Naive B cell (primary cell): ENCODE results near the gene THY1. TPM values are rescaled to one million over a fixed set of nuclear protein-coding genes. Genes with fewer than 3 reads are reported as not detected.
A peak's percentile ranks its signal among the peaks of the same experiment; 100 is the strongest.

ENCODE experiments used
- ATAC-seq, 2 donors: fragments of 150-1000 bp; cut with Tn5 transposase; 2 replicates each; pipeline ENCODE4 v1.10.0; 2021; ENCODE audit warnings: low read depth in 2 of 2, mild to moderate bottlenecking in 2 of 2, moderate library complexity in 2 of 2
- DNase-seq: peaks from one replicate; pipeline ENCODE4 v3.0.0; 2022
- H3K27ac Mint-ChIP-seq, 6 donors: one replicate each; pipeline ENCODE4 v1.8.0; 2020 to 2022; ENCODE audit warnings: mild to moderate bottlenecking in 6 of 6, mixed read lengths in 6 of 6, moderate library complexity in 5 of 6, inconsistent platforms in 2 of 6
- H3K27me3 Mint-ChIP-seq, 3 donors: one replicate each; pipeline ENCODE4 v1.8.0; 2021 to 2022; ENCODE audit warnings: mixed read lengths in 3 of 3, mild to moderate bottlenecking in 1 of 3
- H3K36me3 Mint-ChIP-seq, 2 donors: one replicate each; pipeline ENCODE4 v1.8.0; 2020 to 2022; ENCODE audit warnings: mixed read lengths in 2 of 2, inconsistent platforms in 1 of 2, mild to moderate bottlenecking in 1 of 2
- H3K4me1 Mint-ChIP-seq, 3 donors: one replicate each; pipeline ENCODE4 v1.8.0; 2020 to 2022; ENCODE audit warnings: mixed read lengths in 3 of 3, inconsistent platforms in 1 of 3, mild to moderate bottlenecking in 1 of 3, moderate library complexity in 1 of 3
- H3K4me3 Mint-ChIP-seq, 8 donors: one replicate each; pipeline ENCODE4 v1.8.0; 2020 to 2022; ENCODE audit warnings: mild to moderate bottlenecking in 8 of 8, mixed read lengths in 8 of 8, moderate library complexity in 8 of 8, inconsistent platforms in 2 of 8
- H3K9me3 Mint-ChIP-seq, 7 donors: one replicate each; pipeline ENCODE4 v1.8.0; 2020 to 2022; ENCODE audit warnings: mixed read lengths in 7 of 7, mild to moderate bottlenecking in 5 of 7, inconsistent platforms in 2 of 7, moderate library complexity in 1 of 7
- polyA plus RNA-seq, 6 donors: library from polyadenylated mRNA; unstranded; fragments of 300-500 nt; fragmentation: Illumina TruSeq; gene quantifications; one replicate each; pipeline ENCODE4 v1.2.3, GENCODE V29; 2021; ENCODE audit warnings: low read depth in 6 of 6

THY1 gene
- polyA plus RNA-seq, 6 donors from 2014 or later, result not detected

- no peak overlapping the region for H3K27ac Mint-ChIP-seq
- no peak overlapping the region for H3K4me3 Mint-ChIP-seq
- DNase-seq (no peak), ATAC-seq (no peak)
- peaks cover 0 to 2% (median 0%) of the 10 kb centered on the region in 3 donors for H3K4me1 Mint-ChIP-seq
- H3K36me3 Mint-ChIP-seq, result peaks cover 0 to 8% of the 10 kb centered on the region in 2 donors
- H3K27me3 Mint-ChIP-seq, result peaks cover 4 to 21% (median 19%) of the 10 kb centered on the region in 3 donors
- peaks cover 0 to 17% (median 12%) of the 10 kb centered on the region in 7 donors for H3K9me3 Mint-ChIP-seq
These were observed 13.1 kb upstream of the THY1 start for GRCh38 chr11:119436093-119436492.

DNA sequence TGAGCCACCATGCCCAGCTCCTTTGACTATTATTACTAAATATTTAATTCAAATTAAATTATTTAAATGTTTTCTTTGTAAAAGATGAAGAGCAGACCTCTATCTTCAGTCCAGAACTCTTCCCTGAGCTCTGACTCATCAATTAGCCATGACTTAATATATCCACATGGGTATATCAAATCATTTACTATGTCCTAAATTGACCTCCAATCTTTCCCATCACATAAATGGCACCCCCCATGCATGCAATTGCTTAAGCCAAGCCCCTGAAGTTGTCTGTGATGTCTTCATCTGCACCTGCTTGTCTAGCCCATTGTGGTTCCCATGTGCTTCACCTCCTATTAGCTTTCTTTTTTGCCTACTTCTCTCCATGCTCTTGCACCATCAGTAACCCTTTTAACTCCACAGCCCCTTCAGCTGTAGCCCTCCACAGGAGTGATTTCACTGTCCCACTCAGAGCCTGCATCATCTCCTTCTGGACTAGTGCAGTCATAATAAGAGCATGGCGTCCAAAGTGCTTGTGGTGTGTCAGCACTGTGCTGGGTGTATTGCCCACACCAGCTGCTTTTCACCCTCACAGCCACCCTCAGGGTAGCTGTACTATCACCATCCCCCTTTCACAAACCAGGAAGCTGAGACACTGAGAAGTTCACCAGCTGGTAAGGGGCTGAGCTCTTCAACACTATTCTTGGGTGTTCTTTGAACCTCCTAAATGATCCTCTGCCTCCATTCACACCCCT, 11.8 kb upstream of the THY1 start:
- Mint-ChIP-seq H3K9me3 (peaks cover 0 to 17% (median 12%) of the 10 kb centered on the region in 7 donors), H3K27ac (peak overlapping the region in 1 of 6 donors; percentile 51), H3K4me1 (no peaks in the 10 kb centered on the region), H3K36me3 (peaks cover 0 to 8% of the 10 kb centered on the region in 2 donors), H3K27me3 (peaks cover 9 to 34% (median 24%) of the 10 kb centered on the region in 3 donors), H3K4me3 (no peak overlapping the region)
- DNase-seq (no peak), ATAC-seq (no peak)

- H3K27ac Mint-ChIP-seq, result no peak overlapping the region
- peaks cover 0 to 24% (median 12%) of the 10 kb centered on the region in 7 donors for H3K9me3 Mint-ChIP-seq
- no peaks in the 10 kb centered on the region for H3K4me1 Mint-ChIP-seq
- H3K27me3 Mint-ChIP-seq, result peaks cover 9 to 41% (median 31%) of the 10 kb centered on the region in 3 donors
- DNase-seq (no peak), ATAC-seq (no peak)
- no peak overlapping the region for H3K4me3 Mint-ChIP-seq
- H3K36me3 Mint-ChIP-seq, result peaks cover 0 to 8% of the 10 kb centered on the region in 2 donors
These were observed 10.4 kb upstream of the THY1 start for GRCh38 chr11:119433358-119433725.

- peaks cover 0 to 27% (median 11%) of the 10 kb centered on the region in 7 donors for H3K9me3 Mint-ChIP-seq
- no peak overlapping the region for H3K27ac Mint-ChIP-seq
- H3K4me1 Mint-ChIP-seq, result no peaks in the 10 kb centered on the region
- no peak for DNase-seq
- peaks cover 9 to 41% (median 36%) of the 10 kb centered on the region in 3 donors for H3K27me3 Mint-ChIP-seq
- H3K36me3 Mint-ChIP-seq, result peaks cover 0 to 8% of the 10 kb centered on the region in 2 donors
- ATAC-seq, result no peak
- no peak overlapping the region for H3K4me3 Mint-ChIP-seq
These were observed 9.7 kb upstream of the THY1 start for GRCh38 chr11:119432484-119433357.

DNA sequence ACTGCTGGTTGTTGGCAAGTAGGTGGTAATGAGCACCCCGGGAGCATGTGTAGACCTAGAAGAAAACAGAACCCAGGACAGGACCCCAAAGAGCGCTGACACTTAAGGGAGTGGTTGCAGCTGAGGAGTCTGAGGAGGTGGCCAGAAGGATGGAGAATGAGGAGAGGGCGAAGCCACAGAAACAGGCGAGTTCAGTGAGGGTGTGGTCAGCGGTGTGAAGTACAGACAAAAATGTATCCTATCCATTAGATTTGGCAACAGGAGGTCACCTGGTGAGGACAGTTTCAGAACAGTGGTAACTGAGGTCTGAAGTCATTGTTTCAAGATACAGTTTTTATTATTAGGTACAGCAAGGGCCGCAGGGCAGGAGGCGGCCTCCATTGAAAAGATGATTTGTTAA, 8.6 kb upstream of the THY1 start:
- no peak overlapping the region for H3K4me3 Mint-ChIP-seq
- peaks cover 0 to 18% (median 5%) of the 10 kb centered on the region in 7 donors for H3K9me3 Mint-ChIP-seq
- no peaks in the 10 kb centered on the region for H3K4me1 Mint-ChIP-seq
- no peak for DNase-seq
- H3K36me3 Mint-ChIP-seq, result peaks cover 3 to 4% of the 10 kb centered on the region in 2 donors
- peaks cover 18 to 50% (median 44%) of the 10 kb centered on the region in 3 donors for H3K27me3 Mint-ChIP-seq
- H3K27ac Mint-ChIP-seq, result peak overlapping the region in 1 of 6 donors; percentile 67
- ATAC-seq, result no peak

- DNase-seq (no peak), ATAC-seq (no peak)
- Mint-ChIP-seq H3K4me1 (peaks cover 5 to 15% (median 10%) of the 10 kb centered on the region in 3 donors), H3K36me3 (peaks cover 0 to 4% of the 10 kb centered on the region in 2 donors), H3K27ac (no peak overlapping the region), H3K27me3 (peaks cover 45 to 81% (median 69%) of the 10 kb centered on the region in 3 donors), H3K4me3 (no peak overlapping the region), H3K9me3 (peaks cover 0 to 10% (median 6%) of the 10 kb centered on the region in 7 donors)
These were observed 4.3 kb upstream of the THY1 start for GRCh38 chr11:119427279-119427678.

- DNase-seq (no peak), ATAC-seq (no peak)
- Mint-ChIP-seq H3K9me3 (peaks cover 0 to 10% (median 5%) of the 10 kb centered on the region in 7 donors), H3K27me3 (peaks cover 55 to 79% (median 65%) of the 10 kb centered on the region in 3 donors), H3K4me1 (peaks cover 9 to 22% (median 15%) of the 10 kb centered on the region in 3 donors), H3K27ac (no peak overlapping the region), H3K36me3 (peaks cover 0 to 4% of the 10 kb centered on the region in 2 donors), H3K4me3 (no peak overlapping the region)
These were observed 3.2 kb upstream of the THY1 start for GRCh38 chr11:119426142-119426541.

DNA sequence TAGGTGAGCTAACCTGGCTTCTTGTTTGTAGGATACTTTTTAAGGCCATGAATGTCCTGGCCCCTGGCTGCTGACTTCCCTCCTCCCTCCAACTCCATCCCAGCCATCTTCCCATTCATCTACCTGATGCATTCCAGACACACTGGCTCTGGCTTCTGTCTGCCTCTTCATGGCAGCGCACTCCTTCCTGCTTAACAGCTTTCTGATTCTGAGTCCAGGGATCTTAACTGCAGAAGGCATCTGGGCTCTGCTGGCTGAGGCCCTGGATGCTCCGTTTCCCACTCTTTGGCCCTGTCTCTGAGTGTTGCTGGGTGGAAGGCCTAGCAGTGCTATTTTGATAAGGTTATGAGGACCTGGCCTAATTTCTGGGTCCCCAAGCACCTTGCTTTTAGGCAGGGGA, 1.8 kb upstream of the THY1 start:
- no peak for DNase-seq
- H3K4me1 Mint-ChIP-seq, result peaks cover 9 to 22% (median 15%) of the 10 kb centered on the region in 3 donors
- peaks cover 0 to 4% of the 10 kb centered on the region in 2 donors for H3K36me3 Mint-ChIP-seq
- H3K4me3 Mint-ChIP-seq, result peak overlapping the region in 1 of 8 donors; percentile 43
- peaks cover 0 to 10% (median 5%) of the 10 kb centered on the region in 7 donors for H3K9me3 Mint-ChIP-seq
- peaks cover 55 to 78% (median 62%) of the 10 kb centered on the region in 3 donors for H3K27me3 Mint-ChIP-seq
- no peak for ATAC-seq
- H3K27ac Mint-ChIP-seq, result no peak overlapping the region

DNA sequence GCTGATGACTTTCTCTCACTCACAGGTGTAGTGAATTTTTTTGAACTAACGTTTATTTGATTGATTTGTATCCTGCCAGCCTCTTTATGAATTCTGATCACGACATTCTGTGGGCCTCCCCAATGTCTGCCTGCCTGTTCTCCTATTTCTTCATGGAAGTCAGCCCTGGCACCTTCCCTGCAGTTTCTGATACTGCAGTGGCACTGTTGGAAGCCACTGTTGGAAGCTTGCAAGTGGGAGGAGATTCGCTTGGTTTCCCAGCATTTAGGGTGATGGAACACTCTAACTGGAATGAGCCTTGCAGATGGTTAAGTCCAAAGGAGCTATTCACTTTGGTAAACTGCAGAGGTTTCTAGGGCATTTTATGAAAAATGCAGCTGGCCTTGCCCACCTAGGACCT, 1.3 kb upstream of the THY1 start:
- Mint-ChIP-seq H3K4me1 (peaks cover 9 to 22% (median 15%) of the 10 kb centered on the region in 3 donors), H3K9me3 (peaks cover 0 to 10% (median 3%) of the 10 kb centered on the region in 7 donors), H3K4me3 (peak overlapping the region in 1 of 8 donors; percentile 2), H3K27me3 (peaks cover 60 to 79% (median 62%) of the 10 kb centered on the region in 3 donors), H3K36me3 (peaks cover 0 to 4% of the 10 kb centered on the region in 2 donors), H3K27ac (no peak overlapping the region)
- no peak for ATAC-seq
- DNase-seq, result no peak

GRCh38 chr11:119423509-119424254, 710 bp upstream of the THY1 start:
- ATAC-seq, result no peak
- H3K4me3 Mint-ChIP-seq, result peak overlapping the region in 3 of 8 donors; percentile 24 to 60 (median 43)

GRCh38 chr11:119421941-119422808, 797 bp downstream of the THY1 start:
- peak overlapping the region in 1 of 6 donors; percentile 39 for H3K27ac Mint-ChIP-seq
- peaks cover 0 to 2% (median 0%) of the 10 kb centered on the region in 7 donors for H3K9me3 Mint-ChIP-seq
- H3K4me3 Mint-ChIP-seq, result peak overlapping the region in 7 of 8 donors; percentile 23 to 77 (median 68)
- H3K27me3 Mint-ChIP-seq, result peaks cover 65 to 80% (median 74%) of the 10 kb centered on the region in 3 donors
- H3K36me3 Mint-ChIP-seq, result peaks cover 0 to 4% of the 10 kb centered on the region in 2 donors
- DNase-seq (no peak), ATAC-seq (peak in 1 of 2 donors; percentile 47)
- H3K4me1 Mint-ChIP-seq, result peaks cover 9 to 22% (median 15%) of the 10 kb centered on the region in 3 donors

More at GRCh38 chr11:119423509-119424254, 710 bp upstream of the THY1 start:
- DNase-seq, result no peak
- H3K9me3 Mint-ChIP-seq, result peaks cover 0 to 6% (median 2%) of the 10 kb centered on the region in 7 donors
- peaks cover 9 to 22% (median 15%) of the 10 kb centered on the region in 3 donors for H3K4me1 Mint-ChIP-seq
- H3K27me3 Mint-ChIP-seq, result peaks cover 63 to 85% (median 66%) of the 10 kb centered on the region in 3 donors
- H3K36me3 Mint-ChIP-seq, result peaks cover 0 to 4% of the 10 kb centered on the region in 2 donors
- no peak overlapping the region for H3K27ac Mint-ChIP-seq

- DNase-seq, result no peak
- Mint-ChIP-seq H3K36me3 (no peaks in the 10 kb centered on the region), H3K27ac (no peak overlapping the region), H3K9me3 (peaks cover 0 to 4% (median 0%) of the 10 kb centered on the region in 7 donors), H3K27me3 (peaks cover 57 to 84% (median 75%) of the 10 kb centered on the region in 3 donors), H3K4me3 (peak overlapping the region in 1 of 8 donors; percentile 24), H3K4me1 (peaks cover 9 to 22% (median 15%) of the 10 kb centered on the region in 3 donors)
- no peak for ATAC-seq
These were observed 1.6 kb downstream of the THY1 start for GRCh38 chr11:119421351-119421750.
